ENCODE results near the gene TCF15.

DNA sequence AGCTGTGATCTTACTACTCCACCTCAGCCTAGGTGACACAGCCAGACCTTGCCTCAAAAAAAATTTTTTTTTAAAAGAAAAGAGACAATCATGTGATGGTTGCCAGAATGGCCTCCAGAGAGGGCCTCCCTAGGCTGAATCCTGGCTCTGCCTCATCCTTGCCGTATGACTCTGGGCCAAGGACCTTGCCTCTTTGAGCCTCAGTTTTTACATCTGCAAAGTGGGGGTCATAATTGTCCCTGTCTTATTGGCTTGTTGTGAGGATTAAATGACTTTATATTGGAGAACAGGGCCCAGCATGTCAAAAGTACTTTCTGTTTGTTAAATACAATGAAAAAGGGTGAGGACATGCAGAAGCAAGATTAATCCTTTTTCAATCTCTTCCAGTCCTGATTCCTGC, 28.5 kb upstream of the TCF15 start:
- TF ChIP-seq, protein P1, sequence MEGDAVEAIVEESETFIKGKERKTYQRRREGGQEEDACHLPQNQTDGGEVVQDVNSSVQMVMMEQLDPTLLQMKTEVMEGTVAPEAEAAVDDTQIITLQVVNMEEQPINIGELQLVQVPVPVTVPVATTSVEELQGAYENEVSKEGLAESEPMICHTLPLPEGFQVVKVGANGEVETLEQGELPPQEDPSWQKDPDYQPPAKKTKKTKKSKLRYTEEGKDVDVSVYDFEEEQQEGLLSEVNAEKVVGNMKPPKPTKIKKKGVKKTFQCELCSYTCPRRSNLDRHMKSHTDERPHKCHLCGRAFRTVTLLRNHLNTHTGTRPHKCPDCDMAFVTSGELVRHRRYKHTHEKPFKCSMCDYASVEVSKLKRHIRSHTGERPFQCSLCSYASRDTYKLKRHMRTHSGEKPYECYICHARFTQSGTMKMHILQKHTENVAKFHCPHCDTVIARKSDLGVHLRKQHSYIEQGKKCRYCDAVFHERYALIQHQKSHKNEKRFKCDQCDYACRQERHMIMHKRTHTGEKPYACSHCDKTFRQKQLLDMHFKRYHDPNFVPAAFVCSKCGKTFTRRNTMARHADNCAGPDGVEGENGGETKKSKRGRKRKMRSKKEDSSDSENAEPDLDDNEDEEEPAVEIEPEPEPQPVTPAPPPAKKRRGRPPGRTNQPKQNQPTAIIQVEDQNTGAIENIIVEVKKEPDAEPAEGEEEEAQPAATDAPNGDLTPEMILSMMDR (conservative IDR thresholded peaks at IDR 0.05): no peak
- no peak for TF ChIP-seq EZH2 (IDR thresholded peaks at IDR 0.05; ENCODE audit: low read depth)
